ENCODE measurements around the gene SLC31A1.
A peak's percentile ranks its signal among the peaks of the same experiment; 100 is the strongest.

Gene SLC31A1

GRCh38 chr9:113183956-113184488, 37.3 kb upstream of the SLC31A1 start:
- H3K4me3 ChIP-seq (ENCODE audit: low read length), result no peak overlapping the region
- DNase-seq (ENCODE audit: low read depth), result no peak
- TF ChIP-seq CTCF (conservative IDR thresholded peaks at IDR 0.05; ENCODE audit: low read length), result no peak

- no peak for TF ChIP-seq CTCF (conservative IDR thresholded peaks at IDR 0.05; ENCODE audit: low read length)
- H3K4me3 ChIP-seq (ENCODE audit: low read length), result no peak overlapping the region
- peak; percentile 1 for DNase-seq (ENCODE audit: low read depth)
These were observed 36.8 kb upstream of the SLC31A1 start for GRCh38 chr9:113184539-113184938.

- no peak for DNase-seq (ENCODE audit: low read depth)
- no peak for TF ChIP-seq CTCF (conservative IDR thresholded peaks at IDR 0.05; ENCODE audit: low read length)
- H3K4me3 ChIP-seq (ENCODE audit: low read length), result no peak overlapping the region
These were observed 36.1 kb upstream of the SLC31A1 start for GRCh38 chr9:113185271-113185670.

- TF ChIP-seq CTCF (conservative IDR thresholded peaks at IDR 0.05; ENCODE audit: low read length), result no peak
- H3K4me3 ChIP-seq (ENCODE audit: low read length), result no peak overlapping the region
- no peak for DNase-seq (ENCODE audit: low read depth)
These were observed 35.1 kb upstream of the SLC31A1 start for GRCh38 chr9:113186137-113186755.

- no peak overlapping the region for H3K4me3 ChIP-seq (ENCODE audit: low read length)
- no peak for TF ChIP-seq CTCF (conservative IDR thresholded peaks at IDR 0.05; ENCODE audit: low read length)
- DNase-seq (ENCODE audit: low read depth), result peak; percentile 92
These were observed 33.3 kb upstream of the SLC31A1 start for GRCh38 chr9:113187929-113188595.

GRCh38 chr9:113192455-113192854, 28.9 kb upstream of the SLC31A1 start:
- TF ChIP-seq CTCF (conservative IDR thresholded peaks at IDR 0.05; ENCODE audit: low read length), result no peak
- no peak for DNase-seq (ENCODE audit: low read depth)
- H3K4me3 ChIP-seq (ENCODE audit: low read length), result no peak overlapping the region
